Endometrial microvascular endothelial cells (primary cell): ENCODE measurements around the gene RENBP. TPM values are rescaled to one million over a fixed set of nuclear protein-coding genes. Genes with fewer than 3 reads are reported as not detected.
"Not testable (repeated sequence)": the region's sequence is repeated elsewhere in the genome, so short reads cannot be mapped to it uniquely, and the experiment has no call there.

Experiments used
- in situ Hi-C: cut with HindIII; loops from 2 replicates; pipeline ENCODE4 v1.10.0; 2017; ENCODE audit warnings: low sequenced_read_pairs, low pct_unique_long_range_greater_than_20kb; ENCODE audit errors: inconsistent ontology term
- total RNA-seq: library from RNA; depleted of rRNA; stranded (reverse); fragments of >200 nt; gene quantifications from one replicate; pipeline ENCODE4 v1.2.3, GENCODE V29; 2015; ENCODE audit errors: inconsistent ontology term

The RENBP gene
- total RNA-seq, result not detected

DNA sequence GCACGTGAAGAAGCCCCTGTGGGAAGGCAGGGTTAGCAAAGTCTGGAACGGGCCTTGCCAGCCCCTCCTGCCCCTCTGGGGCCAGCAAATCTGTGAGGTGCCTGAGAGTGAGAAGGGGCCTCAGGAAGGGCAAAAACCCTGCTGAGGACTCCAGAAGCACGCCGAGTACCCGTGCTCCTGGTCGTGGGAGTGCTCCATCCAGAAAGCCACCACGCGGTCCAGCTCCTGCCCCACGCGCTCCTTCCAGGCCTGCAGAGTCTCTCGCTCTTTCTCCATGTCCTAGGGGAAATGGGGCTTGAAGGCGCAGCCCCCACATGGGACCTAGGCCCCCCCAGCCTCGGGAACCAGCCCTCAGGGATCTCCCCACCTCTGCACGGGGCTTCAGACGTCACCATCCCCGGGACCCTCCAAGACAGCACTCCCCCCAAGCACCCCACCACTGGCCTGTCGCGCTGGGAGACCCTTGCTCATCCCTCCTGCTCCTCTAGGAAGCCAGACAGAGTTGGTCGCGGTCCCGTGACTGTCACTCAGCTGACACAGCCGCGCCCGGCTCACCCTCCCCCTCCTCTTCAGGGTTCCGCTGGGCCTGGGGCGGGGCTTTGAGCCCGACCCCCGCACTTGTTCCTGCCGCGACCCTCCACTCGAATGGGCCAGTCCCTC is at the start of gene RENBP:
RENBP (minus strand) TSS at position 504 of the 660 bp plus-strand sequence; CDS start at position 471, 33 bp downstream.
- in situ Hi-C loops, result no loop called here

- in situ Hi-C loops, result no loop called here
Observed at GRCh38 chrX:153993978-153994377, 49.5 kb upstream of the RENBP start.

- in situ Hi-C loops, result no loop called here
Observed at GRCh38 chrX:153993079-153993478, 48.6 kb upstream of the RENBP start.

- in situ Hi-C loops, result no loop called here
Observed at GRCh38 chrX:153992180-153992579, 47.7 kb upstream of the RENBP start.

DNA sequence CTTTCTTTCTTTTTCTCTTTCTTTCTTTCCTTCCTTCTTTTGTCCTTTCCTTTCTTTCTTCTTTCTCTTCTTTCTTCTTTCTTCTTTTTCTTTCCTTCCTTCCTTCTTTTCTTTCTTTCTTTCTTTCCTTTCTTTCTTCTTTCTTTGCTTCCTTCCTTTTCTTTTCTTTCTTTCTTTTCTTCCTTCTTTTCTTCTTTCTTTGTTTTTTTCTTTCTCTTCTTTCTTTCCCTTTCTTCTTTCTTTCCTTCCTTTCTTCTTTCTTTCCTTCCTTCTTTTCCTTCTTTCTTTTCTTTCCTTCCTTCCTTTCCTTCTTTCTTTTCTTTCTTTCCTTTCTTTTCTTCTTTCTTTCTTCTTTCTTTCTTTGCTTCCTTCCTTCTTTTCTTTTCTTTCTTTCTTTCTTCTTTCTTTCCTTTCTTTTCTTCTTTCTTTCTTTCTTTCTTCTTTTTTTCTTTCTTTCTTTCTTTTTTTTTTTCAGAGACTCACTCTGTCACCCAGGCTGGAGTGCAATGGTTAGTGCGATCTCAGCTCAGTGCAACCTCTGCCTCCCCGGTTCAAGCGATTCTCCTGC is 46.7 kb upstream of the RENBP start:
- in situ Hi-C loops, result no loop called here

- in situ Hi-C loops, result no loop called here
Observed at GRCh38 chrX:153989973-153990655, 45.7 kb upstream of the RENBP start.

DNA sequence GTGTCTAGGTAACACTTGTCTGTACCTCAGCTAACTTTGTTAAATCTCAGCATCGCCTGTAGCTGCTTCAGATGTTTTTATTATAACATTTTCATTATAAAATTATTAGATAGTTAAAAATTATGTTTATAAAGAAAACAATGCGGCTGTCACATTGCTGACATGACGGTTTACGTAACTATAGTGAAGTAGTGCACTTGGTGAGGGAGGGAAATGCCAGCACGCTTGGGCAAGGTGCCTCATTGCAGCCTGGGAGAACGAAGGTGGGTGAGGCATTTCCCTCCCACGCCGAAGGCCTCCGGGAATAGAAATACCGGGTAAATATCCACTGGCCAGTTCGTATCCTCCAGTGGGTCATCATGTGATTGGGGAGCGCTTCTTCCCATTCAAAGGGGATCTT is 44.0 kb upstream of the RENBP start:
- in situ Hi-C loops, result no loop called here

GRCh38 chrX:153984351-153985178 is 40.1 kb upstream of the RENBP start:
- in situ Hi-C loops, result no loop called here

DNA sequence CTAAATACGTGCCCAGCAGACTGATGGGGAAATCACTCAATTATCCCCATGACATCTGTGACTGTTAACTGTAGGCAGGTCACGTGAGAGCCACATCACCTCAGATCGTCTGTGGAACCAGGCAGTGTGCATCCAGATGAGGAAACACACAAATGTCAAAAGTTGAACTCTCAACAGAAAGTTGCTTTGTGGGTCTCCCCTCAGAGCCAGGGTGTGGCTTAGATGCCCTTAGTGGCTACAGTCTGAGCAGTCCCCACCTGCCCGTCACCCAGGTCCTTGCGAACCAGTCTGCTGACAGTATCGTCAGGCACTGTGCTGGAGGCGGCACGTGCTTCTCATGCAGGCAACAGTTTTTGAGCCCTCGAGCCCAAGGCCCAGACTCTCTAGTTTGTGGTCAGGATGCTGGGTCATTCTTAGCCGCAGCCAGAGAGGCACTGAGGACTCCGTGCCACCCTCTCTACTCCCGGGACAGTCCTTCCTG is 38.9 kb upstream of the RENBP start:
- in situ Hi-C loops, result no loop called here

DNA sequence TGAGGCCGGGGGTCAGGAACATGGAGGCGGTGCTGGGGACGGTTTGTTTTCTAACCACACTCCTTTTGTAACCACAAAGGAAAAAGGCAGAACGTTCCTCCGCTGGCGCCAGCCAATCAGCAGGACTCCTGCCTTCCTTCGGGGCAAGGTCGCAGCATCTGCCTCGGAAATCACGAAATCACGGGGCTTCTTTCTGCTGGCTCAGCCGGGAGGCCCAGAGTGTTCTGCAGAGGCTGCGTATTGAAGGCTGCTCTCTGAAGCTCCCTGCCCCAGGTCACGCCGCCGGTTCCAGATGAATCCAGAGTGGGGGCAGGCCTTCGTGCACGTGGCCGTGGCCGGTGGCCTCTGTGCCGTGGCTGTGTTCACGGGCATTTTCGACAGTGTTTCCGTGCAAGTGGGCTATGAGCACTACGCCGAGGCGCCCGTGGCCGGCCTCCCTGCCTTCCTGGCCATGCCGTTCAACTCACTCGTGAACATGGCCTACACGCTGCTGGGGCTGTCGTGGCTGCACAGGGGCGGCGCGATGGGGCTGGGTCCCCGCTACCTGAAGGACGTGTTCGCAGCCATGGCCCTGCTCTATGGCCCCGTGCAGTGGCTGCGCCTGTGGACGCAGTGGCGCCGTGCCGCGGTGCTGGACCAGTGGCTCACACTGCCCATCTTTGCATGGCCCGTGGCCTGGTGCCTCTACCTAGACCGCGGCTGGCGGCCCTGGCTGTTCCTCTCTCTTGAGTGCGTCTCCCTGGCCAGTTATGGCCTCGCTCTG is 37.5 kb upstream of the RENBP start:
- in situ Hi-C loops, result no loop called here

DNA sequence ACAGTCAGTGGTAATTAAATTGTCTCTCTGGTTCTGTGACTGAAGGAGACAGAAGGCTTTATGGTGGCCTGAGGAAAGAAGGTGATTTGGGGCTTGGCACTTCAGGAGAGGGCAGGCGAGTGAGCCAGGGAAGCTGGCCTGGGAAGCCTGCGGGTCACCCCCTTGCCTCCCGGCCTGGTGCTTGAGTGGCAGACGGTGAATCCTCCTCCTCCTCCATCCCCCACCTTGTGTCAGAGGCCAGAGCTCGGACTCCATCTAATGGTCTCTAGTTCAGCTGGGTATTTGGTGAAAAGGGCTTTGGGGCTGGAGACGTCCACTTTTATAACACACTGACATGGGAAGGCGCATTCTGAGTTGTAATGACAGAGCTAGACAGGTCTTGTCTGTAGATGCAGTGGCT is 36.8 kb upstream of the RENBP start:
- in situ Hi-C loops, result no loop called here

DNA sequence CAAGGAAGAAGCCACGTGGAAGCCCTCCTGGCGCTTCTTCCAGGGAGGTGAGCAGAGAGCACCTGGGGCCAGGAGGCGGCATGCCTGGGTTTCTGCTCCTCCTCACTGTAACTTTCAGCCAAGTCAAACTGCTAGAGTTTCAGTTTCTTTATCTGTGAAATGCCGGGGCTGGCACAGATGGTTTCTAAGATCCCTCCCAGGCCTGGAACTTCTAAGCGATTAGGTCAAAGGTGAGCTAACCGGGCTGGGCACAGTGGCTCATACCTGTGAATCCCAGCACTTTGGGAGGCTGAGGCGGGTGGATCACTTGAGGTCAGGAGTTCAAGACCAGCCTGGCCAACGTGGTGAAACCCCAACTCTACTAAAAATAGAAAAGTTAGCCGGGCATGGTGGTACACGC is 36.0 kb upstream of the RENBP start:
- in situ Hi-C loops, result not testable (repeated sequence)

GRCh38 chrX:153974726-153975286 is 30.4 kb upstream of the RENBP start:
- in situ Hi-C loops, result no loop called here

GRCh38 chrX:153974003-153974725 is 29.7 kb upstream of the RENBP start:
- in situ Hi-C loops, result no loop called here

DNA sequence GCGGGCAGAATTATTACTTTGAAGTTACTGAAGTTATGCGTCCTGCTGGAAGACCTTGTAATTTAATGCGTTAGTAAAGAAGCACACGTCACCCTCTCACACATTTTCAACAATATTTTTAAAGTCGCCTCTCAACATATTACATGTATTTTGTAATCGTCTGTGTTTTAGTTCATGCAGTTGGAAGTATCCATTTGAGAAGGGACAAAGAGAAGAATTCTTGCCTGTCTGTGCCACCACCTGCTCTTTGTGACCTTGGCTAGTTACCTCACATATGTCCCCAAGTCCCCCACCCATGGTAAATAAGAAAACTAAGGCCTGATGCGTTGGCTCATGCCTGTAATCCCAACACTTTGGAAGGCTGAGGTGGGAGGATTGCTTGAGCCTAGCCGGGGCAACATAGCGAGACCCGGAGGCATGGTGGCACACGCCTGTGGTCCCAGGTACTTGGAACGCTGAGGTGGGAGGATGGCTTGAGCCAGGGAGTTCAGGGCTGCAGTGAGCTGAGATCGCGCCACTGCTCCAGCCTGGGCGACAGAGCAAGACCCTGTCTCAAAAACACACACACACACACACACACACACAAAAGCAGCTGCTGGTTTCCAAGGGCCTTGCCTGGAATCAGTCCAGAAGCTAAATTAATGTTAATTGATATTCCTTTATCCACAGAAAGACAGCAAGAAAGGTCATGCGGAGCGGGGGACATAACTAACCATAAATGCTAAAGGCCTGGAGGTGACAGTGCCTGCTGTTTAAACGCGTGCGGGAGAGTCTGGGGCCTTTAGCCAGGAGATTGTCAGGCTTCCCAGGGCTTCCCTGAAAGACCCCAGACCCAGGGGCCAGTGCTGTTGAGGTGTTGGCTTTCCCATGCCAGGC is 28.9 kb upstream of the RENBP start:
- in situ Hi-C loops, result no loop called here

- in situ Hi-C loops, result no loop called here
Observed at GRCh38 chrX:153972368-153973126, 28.1 kb upstream of the RENBP start, which contains the start of gene TMEM187. TSS of gene TMEM187 (plus strand) at chrX:153972754. CDS start at chrX:153982063, 9,309 bp downstream.
